B cell (primary cell): ENCODE measurements around the gene VKORC1L1. TPM values are rescaled to one million over a fixed set of nuclear protein-coding genes. Genes with fewer than 3 reads are reported as not detected.

Experiments
- ATAC-seq: fragments of 200-7000 bp; cut with Tn5 transposase; one replicate; pipeline ENCODE4 v1.10.0; 2021; ENCODE audit warnings: low read depth, mild to moderate bottlenecking, moderate number of reproducible peaks, moderate library complexity
- CTCF ChIA-PET: fragments of 350-600 bp; sonication (Branson Sonifier 250); formaldehyde crosslinking; loops from one replicate; lab custom pipeline; 2021; ENCODE audit warnings: antibody characterized with exemption, inconsistent platforms; lab: Charles Lee
- POLR2A ChIA-PET: fragments of 350-600 bp; sonication (Branson Sonifier 250); formaldehyde crosslinking; loops from one replicate; lab custom pipeline; 2021; ENCODE audit warnings: antibody characterized with exemption; lab: Charles Lee
- DNase-seq: peaks from one replicate; pipeline ENCODE4 v3.0.0; 2013
- H2AFZ ChIP-seq: 2 replicates; pipeline ENCODE4 v1.6.1; 2012; ENCODE audit warnings: mild to moderate bottlenecking, low read depth, low read length; ENCODE audit not compliant: insufficient read depth, poor library complexity, severe bottlenecking
- H3K27ac ChIP-seq, 2 donors: 1 replicate in 1 of 2; 2 replicates in 1 of 2; pipeline ENCODE4 v1.5.1; 2012 to 2013; ENCODE audit warnings: low read length in 2 of 2, mild to moderate bottlenecking in 2 of 2, moderate library complexity in 1 of 2
- H3K27me3 ChIP-seq, 4 experiments: fragments of 200-600 bp in 1 of 4; sonication (generic) in 1 of 4; replicated peaks in 1 of 4; 1 replicate in 2 of 4; 2 replicates in 2 of 4; pipeline versions ENCODE4 v1.6.1 to v1.7.0; 2013 to 2016; ENCODE audit warnings: low read length in 3 of 4, mild to moderate bottlenecking in 2 of 4, mixed read lengths in 1 of 4, moderate library complexity in 1 of 4; ENCODE audit not compliant: insufficient read depth in 4 of 4, control insufficient read depth in 3 of 4; ENCODE audit errors: control extremely low read depth in 1 of 4
- H3K36me3 ChIP-seq, 2 experiments: replicated peaks in 1 of 2; 1 replicate in 1 of 2; 2 replicates in 1 of 2; pipeline versions ENCODE4 v1.6.1 to v1.7.1; 2013; ENCODE audit warnings: low read length in 1 of 2; ENCODE audit not compliant: insufficient read depth in 2 of 2, control insufficient read depth in 1 of 2; ENCODE audit errors: control extremely low read depth in 1 of 2, extremely low read depth in 1 of 2
- H3K4me1 ChIP-seq, 2 donors: fragments of 200-600 bp in 1 of 2; sonication (generic) in 1 of 2; 1 replicate in 1 of 2; 2 replicates in 1 of 2; pipeline versions ENCODE4 v1.5.1 to v1.6.1; 2013 to 2017; ENCODE audit warnings: low read length in 2 of 2; ENCODE audit not compliant: control insufficient read depth in 2 of 2, insufficient read depth in 2 of 2
- H3K4me2 ChIP-seq: replicated peaks from 2 replicates; pipeline ENCODE3; 2012; ENCODE audit warnings: mild to moderate bottlenecking, low read depth, low read length; ENCODE audit not compliant: poor library complexity, severe bottlenecking
- H3K4me3 ChIP-seq, 5 experiments: fragments of 200-600 bp in 1 of 5; sonication (generic) in 1 of 5; 1 replicate in 3 of 5; 2 replicates in 2 of 5; pipeline versions ENCODE4 v1.5.1 to v1.7.0; 2011 to 2016; ENCODE audit warnings: low read length in 4 of 5, mild to moderate bottlenecking in 4 of 5, low read depth in 2 of 5, control low read depth in 1 of 5, moderate library complexity in 1 of 5; ENCODE audit not compliant: insufficient read depth in 1 of 5; ENCODE audit errors: control extremely low read depth in 1 of 5, extremely low read depth in 1 of 5
- H3K79me2 ChIP-seq: fragments of 200-600 bp; sonication (generic); one replicate; pipeline ENCODE4 v1.6.0; 2016; ENCODE audit warnings: low read length; ENCODE audit not compliant: control insufficient read depth, insufficient read depth
- H3K9ac ChIP-seq: fragments of 200-600 bp; sonication (generic); 2 replicates; pipeline ENCODE4 v1.6.1; 2017; ENCODE audit warnings: mild to moderate bottlenecking, low read length, moderate library complexity
- H3K9me3 ChIP-seq, 3 donors: one replicate each; pipeline versions ENCODE4 v1.6.1 to v1.7.1; 2013; ENCODE audit warnings: low read length in 2 of 3; ENCODE audit not compliant: control insufficient read depth in 2 of 3, insufficient read depth in 1 of 3; ENCODE audit errors: control extremely low read depth in 1 of 3
- H4K20me1 ChIP-seq: 2 replicates; pipeline ENCODE4 v1.6.0; 2012; ENCODE audit warnings: mild to moderate bottlenecking, low read length; ENCODE audit not compliant: insufficient read depth, control insufficient read depth, poor library complexity, severe bottlenecking
- H3K27ac Mint-ChIP-seq: one replicate; pipeline ENCODE4 v1.8.0; 2021; ENCODE audit warnings: mixed read lengths
- H3K27me3 Mint-ChIP-seq: one replicate; pipeline ENCODE4 v1.8.0; 2021; ENCODE audit warnings: mixed read lengths
- H3K4me1 Mint-ChIP-seq: one replicate; pipeline ENCODE4 v1.8.0; 2021; ENCODE audit warnings: mixed read lengths
- H3K4me3 Mint-ChIP-seq: one replicate; pipeline ENCODE4 v1.8.0; 2021; ENCODE audit warnings: mixed read lengths
- H3K9me3 Mint-ChIP-seq: one replicate; pipeline ENCODE4 v1.8.0; 2022; ENCODE audit warnings: mixed read lengths; ENCODE audit not compliant: insufficient read depth
- EZH2 ChIP-seq: IDR thresholded peaks from 2 replicates; pipeline ENCODE4 v1.6.1; 2012; ENCODE audit warnings: borderline replicate concordance, low read depth, mild to moderate bottlenecking, moderate library complexity, low read length; ENCODE audit not compliant: insufficient read depth, poor library complexity, severe bottlenecking
- WGBS: methylation state at CpG from one replicate; pipeline ENCODE4 v1.1.5; 2013; ENCODE audit warnings: missing lambda C conversion rate; ENCODE audit not compliant: insufficient coverage; 5-methylcytosine and 5-hydroxymethylcytosine counted together
- intact Hi-C: fragments of 100-400 bp; cut with micrococcal nuclease; formaldehyde crosslinking; loops from one replicate; pipeline ENCODE4 v1.10.0; 2022
- polyA plus RNA-seq: library from polyadenylated mRNA; depleted of rRNA; stranded (reverse); fragments of >200 nt; gene quantifications from 2 replicates; pipeline ENCODE4 v1.2.3, GENCODE V29; 2012
- total RNA-seq, 2 donors: library from RNA; stranded (reverse); fragments of 120-200 nt in 1 of 2; gene quantifications; 1 replicate in 1 of 2; 2 replicates in 1 of 2; pipeline versions ENCODE4 v1.2.3 to v1.2.4, GENCODE V29; 2013 to 2022
- TF ChIP-seq, protein P1 (sequence below): fragments of 200-600 bp; IDR thresholded peaks from one replicate; pipeline ENCODE4 v1.8.0; 2022; ENCODE audit warnings: antibody characterized with exemption, mild to moderate bottlenecking

The VKORC1L1 gene
- total and polyA plus RNA-seq, 2 donors (not counting 1 experiment from before 2014, with no cell fraction given): 2.2 to 8.1 TPM

DNA sequence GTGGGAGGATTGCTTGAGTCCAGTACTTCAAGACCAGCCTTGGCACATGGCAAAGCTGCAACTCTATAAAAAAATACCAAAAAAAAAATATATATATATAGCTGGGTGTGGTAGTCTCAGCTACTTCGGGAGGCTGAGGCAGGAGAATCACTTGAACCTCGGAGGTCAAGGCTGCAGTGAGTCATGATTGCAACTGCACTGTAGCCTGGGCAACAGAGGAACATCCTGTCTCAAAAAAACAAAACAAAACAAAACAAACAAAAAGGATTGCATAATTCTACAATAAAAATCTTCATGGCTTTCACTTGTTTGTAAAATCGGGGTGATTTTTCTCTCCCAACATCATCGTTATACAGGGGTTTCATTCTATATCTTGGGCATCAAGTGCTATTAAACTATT lies 74.0 kb downstream of the VKORC1L1 start:
- ChIA-PET CTCF (no interaction called here), POLR2A (no interaction called here)
- Mint-ChIP-seq H3K27me3 (no peaks in the 10 kb centered on the region), H3K27ac (no peak overlapping the region), H3K4me1 (no peaks in the 10 kb centered on the region), H3K4me3 (no peak overlapping the region), H3K9me3 (no peaks in the 10 kb centered on the region)
- no peaks in the 10 kb centered on the region for H4K20me1 ChIP-seq
- H3K36me3 ChIP-seq: no peaks in the 10 kb centered on the region
- DNase-seq: no peak
- WGBS: no CpG with 5 or more reads among the region's 4 CpGs
- no peaks in the 10 kb centered on the region for H3K4me1 ChIP-seq
- no peaks in the 10 kb centered on the region for H3K27me3 ChIP-seq
- TF ChIP-seq, protein P1, sequence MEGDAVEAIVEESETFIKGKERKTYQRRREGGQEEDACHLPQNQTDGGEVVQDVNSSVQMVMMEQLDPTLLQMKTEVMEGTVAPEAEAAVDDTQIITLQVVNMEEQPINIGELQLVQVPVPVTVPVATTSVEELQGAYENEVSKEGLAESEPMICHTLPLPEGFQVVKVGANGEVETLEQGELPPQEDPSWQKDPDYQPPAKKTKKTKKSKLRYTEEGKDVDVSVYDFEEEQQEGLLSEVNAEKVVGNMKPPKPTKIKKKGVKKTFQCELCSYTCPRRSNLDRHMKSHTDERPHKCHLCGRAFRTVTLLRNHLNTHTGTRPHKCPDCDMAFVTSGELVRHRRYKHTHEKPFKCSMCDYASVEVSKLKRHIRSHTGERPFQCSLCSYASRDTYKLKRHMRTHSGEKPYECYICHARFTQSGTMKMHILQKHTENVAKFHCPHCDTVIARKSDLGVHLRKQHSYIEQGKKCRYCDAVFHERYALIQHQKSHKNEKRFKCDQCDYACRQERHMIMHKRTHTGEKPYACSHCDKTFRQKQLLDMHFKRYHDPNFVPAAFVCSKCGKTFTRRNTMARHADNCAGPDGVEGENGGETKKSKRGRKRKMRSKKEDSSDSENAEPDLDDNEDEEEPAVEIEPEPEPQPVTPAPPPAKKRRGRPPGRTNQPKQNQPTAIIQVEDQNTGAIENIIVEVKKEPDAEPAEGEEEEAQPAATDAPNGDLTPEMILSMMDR: no peak
- no peak for TF ChIP-seq EZH2
- no peak overlapping the region for H3K27ac ChIP-seq
- no peak overlapping the region for H2AFZ ChIP-seq
- no peak overlapping the region for H3K4me2 ChIP-seq
- no peaks in the 10 kb centered on the region for H3K79me2 ChIP-seq
- H3K4me3 ChIP-seq: no peak overlapping the region
- intact Hi-C loops: no loop called here
- no peaks in the 10 kb centered on the region for H3K9me3 ChIP-seq
- H3K9ac ChIP-seq: no peak overlapping the region
- no peak for ATAC-seq

DNA sequence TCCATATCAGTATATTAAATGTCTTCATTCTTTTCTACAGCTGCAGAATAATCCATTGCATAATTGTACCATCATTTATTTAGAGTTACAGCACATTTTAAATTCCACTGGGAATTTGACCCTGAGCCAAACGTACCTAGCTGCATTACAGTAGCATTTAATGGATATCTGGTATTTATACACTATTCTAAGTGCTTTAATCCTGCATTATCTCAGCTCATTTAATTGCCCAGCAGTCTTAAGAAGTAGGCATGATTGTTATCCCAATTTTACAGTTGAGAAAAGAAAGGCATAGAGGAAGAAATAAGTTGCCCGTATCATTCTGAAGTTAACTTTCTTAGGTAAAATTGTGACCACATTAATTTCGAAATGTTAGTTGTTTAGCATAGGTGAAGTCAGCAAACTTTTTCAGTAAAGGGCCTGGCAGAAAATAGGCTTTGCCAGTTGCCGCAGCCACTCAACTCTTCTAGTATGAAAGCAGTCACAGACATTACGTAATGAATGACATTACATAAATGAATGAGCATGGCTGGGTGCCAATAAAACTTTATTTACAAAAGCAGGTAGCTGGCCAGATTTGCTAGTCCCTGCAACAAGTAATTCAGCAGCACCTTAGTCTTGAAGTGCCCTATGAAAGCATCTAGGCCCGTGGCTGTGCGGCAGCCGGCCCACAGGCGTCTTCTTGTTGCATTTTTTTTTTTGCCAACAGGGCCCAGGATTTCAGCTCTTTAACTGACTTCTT lies 79.1 kb downstream of the VKORC1L1 start:
- TF ChIP-seq EZH2: no peak
- TF ChIP-seq, protein P1: no peak
- Histone ChIP-seq H3K79me2 (no peaks in the 10 kb centered on the region), H3K9me3 (no peaks in the 10 kb centered on the region), H3K4me3 (no peak overlapping the region), H2AFZ (no peak overlapping the region), H3K9ac (no peak overlapping the region), H3K4me1 (no peaks in the 10 kb centered on the region), H3K36me3 (peaks cover 6 to 10% of the 10 kb centered on the region in 2 experiments), H3K27me3 (no peaks in the 10 kb centered on the region), H3K4me2 (no peak overlapping the region), H3K27ac (no peak overlapping the region), H4K20me1 (no peaks in the 10 kb centered on the region)
- ChIA-PET CTCF (no interaction called here), POLR2A (no interaction called here)
- H3K27ac Mint-ChIP-seq: no peak overlapping the region
- 87% methylated on average over 4 of the region's 9 CpGs for WGBS
- ATAC-seq (no peak), DNase-seq (no peak)
- no peak overlapping the region for H3K4me3 Mint-ChIP-seq
- no peaks in the 10 kb centered on the region for H3K27me3 Mint-ChIP-seq
- H3K9me3 Mint-ChIP-seq: no peaks in the 10 kb centered on the region
- H3K4me1 Mint-ChIP-seq: no peaks in the 10 kb centered on the region
- intact Hi-C loops: no loop called here
